Ishikawa (cell line): ENCODE measurements around the gene TSPAN9.

Experiments
- CEBPB ChIP-seq: IDR thresholded peaks from 2 replicates; pipeline ENCODE4 v1.6.1; 2012
- CREB1 ChIP-seq: IDR thresholded peaks from 2 replicates; pipeline ENCODE4 v1.6.1; 2012; ENCODE audit warnings: low read depth
- EGR1 ChIP-seq: IDR thresholded peaks from 2 replicates; pipeline ENCODE4 v1.6.1; 2012
- EP300 ChIP-seq: IDR thresholded peaks from 2 replicates; pipeline ENCODE4 v1.6.1; 2012; ENCODE audit warnings: borderline replicate concordance
- FOXM1 ChIP-seq: IDR thresholded peaks from 2 replicates; pipeline ENCODE4 v1.6.1; 2012; ENCODE audit warnings: low read depth, borderline replicate concordance
- NFIC ChIP-seq: IDR thresholded peaks from 2 replicates; pipeline ENCODE4 v1.6.1; 2012
- RAD21 ChIP-seq: IDR thresholded peaks from 2 replicates; pipeline ENCODE4 v1.6.1; 2012; ENCODE audit warnings: low read depth
- TAF1 ChIP-seq: IDR thresholded peaks from 2 replicates; pipeline ENCODE4 v1.6.1; 2012; ENCODE audit warnings: low read depth, mild to moderate bottlenecking
- TCF12 ChIP-seq: IDR thresholded peaks from 2 replicates; pipeline ENCODE4 v1.6.1; 2012; ENCODE audit warnings: low read depth
- TEAD4 ChIP-seq: IDR thresholded peaks from 2 replicates; pipeline ENCODE4 v1.6.1; 2012
- USF1 ChIP-seq: IDR thresholded peaks from 2 replicates; pipeline ENCODE4 v1.6.1; 2012
- YY1 ChIP-seq: IDR thresholded peaks from 2 replicates; pipeline ENCODE4 v1.6.1; 2012; ENCODE audit warnings: low read depth
- ZBTB7A ChIP-seq: IDR thresholded peaks from 2 replicates; pipeline ENCODE4 v1.6.1; 2012; ENCODE audit warnings: low read depth
- TF ChIP-seq, protein P1 (sequence below): IDR thresholded peaks from 2 replicates; pipeline ENCODE4 v1.6.1; 2012
- TF ChIP-seq, protein P2 (sequence below): IDR thresholded peaks from 2 replicates; pipeline ENCODE4 v1.6.1; 2012; ENCODE audit warnings: low read depth, mild to moderate bottlenecking

The TSPAN9 gene

DNA sequence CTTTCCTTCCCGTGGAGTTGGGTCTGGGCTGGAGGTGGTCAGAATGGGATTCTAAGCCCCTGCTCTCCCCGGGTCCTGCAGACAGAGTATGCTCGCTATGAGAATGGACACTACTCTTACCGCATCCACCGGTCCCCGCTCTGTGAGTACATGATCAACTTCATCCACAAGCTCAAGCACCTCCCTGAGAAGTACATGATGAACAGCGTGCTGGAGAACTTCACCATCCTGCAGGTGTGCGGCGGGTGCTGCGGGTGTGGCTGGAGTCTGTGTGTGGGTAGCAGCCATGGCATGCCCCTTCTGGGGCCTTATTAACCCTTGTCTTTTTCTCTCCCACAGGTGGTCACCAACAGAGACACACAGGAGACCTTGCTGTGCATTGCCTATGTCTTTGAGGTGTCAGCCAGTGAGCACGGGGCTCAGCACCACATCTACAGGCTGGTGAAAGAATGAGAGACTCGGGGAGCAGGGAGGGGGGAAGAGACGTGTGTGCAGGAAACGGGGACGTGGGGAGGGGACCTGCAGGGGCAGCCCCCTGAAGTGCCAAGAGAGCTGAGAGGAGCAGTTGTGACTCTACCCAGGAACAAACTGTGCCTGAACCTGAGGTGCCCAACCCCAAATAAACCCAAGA is 37.0 kb upstream of the TSPAN9 start:
- TF ChIP-seq CREB1 = no peak
- TF ChIP-seq, protein P1, sequence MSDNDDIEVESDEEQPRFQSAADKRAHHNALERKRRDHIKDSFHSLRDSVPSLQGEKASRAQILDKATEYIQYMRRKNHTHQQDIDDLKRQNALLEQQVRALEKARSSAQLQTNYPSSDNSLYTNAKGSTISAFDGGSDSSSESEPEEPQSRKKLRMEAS = no peak
- no peak for TF ChIP-seq TAF1
- no peak for TF ChIP-seq NFIC
- no peak for TF ChIP-seq EGR1
- TF ChIP-seq EP300 = no peak
- TF ChIP-seq USF1 = no peak

- TF ChIP-seq, protein P1 = no peak
- TF ChIP-seq CEBPB = no peak
- TF ChIP-seq, protein P2, sequence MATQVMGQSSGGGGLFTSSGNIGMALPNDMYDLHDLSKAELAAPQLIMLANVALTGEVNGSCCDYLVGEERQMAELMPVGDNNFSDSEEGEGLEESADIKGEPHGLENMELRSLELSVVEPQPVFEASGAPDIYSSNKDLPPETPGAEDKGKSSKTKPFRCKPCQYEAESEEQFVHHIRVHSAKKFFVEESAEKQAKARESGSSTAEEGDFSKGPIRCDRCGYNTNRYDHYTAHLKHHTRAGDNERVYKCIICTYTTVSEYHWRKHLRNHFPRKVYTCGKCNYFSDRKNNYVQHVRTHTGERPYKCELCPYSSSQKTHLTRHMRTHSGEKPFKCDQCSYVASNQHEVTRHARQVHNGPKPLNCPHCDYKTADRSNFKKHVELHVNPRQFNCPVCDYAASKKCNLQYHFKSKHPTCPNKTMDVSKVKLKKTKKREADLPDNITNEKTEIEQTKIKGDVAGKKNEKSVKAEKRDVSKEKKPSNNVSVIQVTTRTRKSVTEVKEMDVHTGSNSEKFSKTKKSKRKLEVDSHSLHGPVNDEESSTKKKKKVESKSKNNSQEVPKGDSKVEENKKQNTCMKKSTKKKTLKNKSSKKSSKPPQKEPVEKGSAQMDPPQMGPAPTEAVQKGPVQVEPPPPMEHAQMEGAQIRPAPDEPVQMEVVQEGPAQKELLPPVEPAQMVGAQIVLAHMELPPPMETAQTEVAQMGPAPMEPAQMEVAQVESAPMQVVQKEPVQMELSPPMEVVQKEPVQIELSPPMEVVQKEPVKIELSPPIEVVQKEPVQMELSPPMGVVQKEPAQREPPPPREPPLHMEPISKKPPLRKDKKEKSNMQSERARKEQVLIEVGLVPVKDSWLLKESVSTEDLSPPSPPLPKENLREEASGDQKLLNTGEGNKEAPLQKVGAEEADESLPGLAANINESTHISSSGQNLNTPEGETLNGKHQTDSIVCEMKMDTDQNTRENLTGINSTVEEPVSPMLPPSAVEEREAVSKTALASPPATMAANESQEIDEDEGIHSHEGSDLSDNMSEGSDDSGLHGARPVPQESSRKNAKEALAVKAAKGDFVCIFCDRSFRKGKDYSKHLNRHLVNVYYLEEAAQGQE = no peak
- TF ChIP-seq TAF1 = no peak
- TF ChIP-seq EGR1 = no peak
- no peak for TF ChIP-seq EP300
- TF ChIP-seq CREB1 = no peak
- TF ChIP-seq RAD21 = no peak
- TF ChIP-seq FOXM1 = no peak
- TF ChIP-seq TCF12 = no peak
- TF ChIP-seq TEAD4 = no peak
- no peak for TF ChIP-seq USF1
- no peak for TF ChIP-seq NFIC
- no peak for TF ChIP-seq YY1
- no peak for TF ChIP-seq ZBTB7A
Observed at GRCh38 chr12:3040663-3041544, 36.3 kb upstream of the TSPAN9 start.

DNA sequence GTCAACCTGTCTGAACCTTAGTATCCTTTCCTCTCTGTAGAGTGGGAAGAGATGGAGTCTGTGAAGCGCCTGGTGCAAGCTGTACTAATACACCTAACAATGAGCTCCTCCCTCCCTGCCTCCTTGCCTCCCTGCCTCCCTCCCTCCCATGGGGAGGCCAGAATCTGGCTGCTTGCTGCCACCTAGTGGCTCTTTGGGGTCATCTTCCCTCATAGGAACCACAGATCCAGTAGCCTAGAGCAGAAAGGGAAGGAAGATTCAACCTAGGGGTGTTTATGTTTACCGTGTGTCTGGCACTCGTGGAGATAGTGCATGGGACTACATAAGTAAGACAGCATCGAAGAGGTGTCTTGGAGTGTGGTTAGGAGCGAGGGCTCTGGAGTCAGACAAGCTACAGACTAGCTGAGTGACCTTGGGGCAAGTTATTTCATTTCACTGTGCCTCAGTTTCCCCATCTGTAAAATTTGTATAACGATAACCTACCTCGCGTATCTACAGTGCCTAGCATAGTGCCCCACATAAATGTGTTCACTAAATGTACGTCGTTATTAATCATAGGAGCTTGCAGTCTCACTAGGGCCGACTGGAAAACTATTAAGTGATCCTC is 35.5 kb upstream of the TSPAN9 start:
- TF ChIP-seq RAD21 (peak; percentile 76), USF1 (no peak), YY1 (no peak), CEBPB (no peak)
- TF ChIP-seq, protein P1 = no peak

DNA sequence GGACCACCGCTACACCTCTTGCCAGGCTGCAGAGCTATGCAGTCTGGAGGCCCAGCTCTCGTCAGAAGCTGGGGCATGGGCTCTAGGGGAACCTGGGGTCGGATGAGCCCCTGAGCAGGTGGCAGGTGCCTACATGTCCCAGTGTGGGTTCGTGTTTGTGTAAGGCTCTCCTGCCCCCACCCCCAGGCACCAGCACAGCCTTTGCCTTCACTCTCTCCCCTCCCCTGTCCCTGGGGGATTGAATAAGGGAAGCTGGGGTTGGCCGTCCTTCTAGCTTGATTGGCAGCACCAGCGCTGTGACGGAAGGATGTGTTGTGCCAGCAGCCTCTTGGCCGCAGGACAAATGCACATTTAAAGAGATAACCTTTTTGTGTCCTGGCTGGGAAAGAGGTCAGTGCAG is 34.8 kb upstream of the TSPAN9 start:
- TF ChIP-seq CREB1 = no peak
- no peak for TF ChIP-seq TEAD4
- TF ChIP-seq TAF1 = no peak
- TF ChIP-seq EP300 = no peak
- no peak for TF ChIP-seq NFIC
- TF ChIP-seq, protein P1 = no peak
- no peak for TF ChIP-seq CEBPB
- no peak for TF ChIP-seq ZBTB7A
- TF ChIP-seq, protein P2 = no peak
- no peak for TF ChIP-seq FOXM1
- no peak for TF ChIP-seq TCF12
- TF ChIP-seq YY1 = no peak
- TF ChIP-seq USF1 = no peak
- TF ChIP-seq EGR1 = no peak
- TF ChIP-seq RAD21 = no peak
